HG02678 (cell line): ENCODE measurements around the gene LSAMP.
A peak's percentile ranks its signal among the peaks of the same experiment; 100 is the strongest.

ENCODE experiments used
- ATAC-seq: cut with Tn5 transposase; IDR thresholded peaks from one replicate; pipeline ENCODE4 v1.9.1; 2021; ENCODE audit warnings: mild to moderate bottlenecking, moderate library complexity; ENCODE audit not compliant: unreplicated experiment

Gene LSAMP

GRCh38 chr3:116374901-116375300, 70.4 kb downstream of the LSAMP start:
- no peak for ATAC-seq

- ATAC-seq, result no peak
Observed at GRCh38 chr3:116367761-116368395, 77.4 kb downstream of the LSAMP start.

- ATAC-seq, result no peak
Observed at GRCh38 chr3:116356056-116356455, 89.2 kb downstream of the LSAMP start.

- no peak for ATAC-seq
Observed at GRCh38 chr3:116354382-116354781, 90.9 kb downstream of the LSAMP start.

GRCh38 chr3:116350119-116350733, 95.1 kb downstream of the LSAMP start:
- no peak for ATAC-seq

- no peak for ATAC-seq
Observed at GRCh38 chr3:116348216-116348615, 97.1 kb downstream of the LSAMP start.

- ATAC-seq, result no peak
Observed at GRCh38 chr3:116342499-116342898, 102.8 kb downstream of the LSAMP start.

- peak; percentile 44 for ATAC-seq
Observed at GRCh38 chr3:116341899-116342298, 103.4 kb downstream of the LSAMP start.

- no peak for ATAC-seq
Observed at GRCh38 chr3:116341381-116341780, 103.9 kb downstream of the LSAMP start.

GRCh38 chr3:116340680-116341216, 104.5 kb downstream of the LSAMP start:
- no peak for ATAC-seq

GRCh38 chr3:116339441-116340028, 105.8 kb downstream of the LSAMP start:
- ATAC-seq, result no peak

- no peak for ATAC-seq
Observed at GRCh38 chr3:116338713-116339112, 106.6 kb downstream of the LSAMP start.

GRCh38 chr3:116337229-116337628, 108.1 kb downstream of the LSAMP start:
- ATAC-seq, result no peak

- no peak for ATAC-seq
Observed at GRCh38 chr3:116331380-116331779, 113.9 kb downstream of the LSAMP start.

- no peak for ATAC-seq
Observed at GRCh38 chr3:116322750-116323375, 122.4 kb downstream of the LSAMP start.

- no peak for ATAC-seq
Observed at GRCh38 chr3:116318370-116318769, 126.9 kb downstream of the LSAMP start.

GRCh38 chr3:116316771-116317170, 128.5 kb downstream of the LSAMP start:
- no peak for ATAC-seq

- ATAC-seq, result no peak
Observed at GRCh38 chr3:116314476-116314875, 130.8 kb downstream of the LSAMP start.

GRCh38 chr3:116306720-116307119, 138.6 kb downstream of the LSAMP start:
- ATAC-seq, result no peak

GRCh38 chr3:116306149-116306548, 139.1 kb downstream of the LSAMP start:
- no peak for ATAC-seq

- ATAC-seq, result no peak
Observed at GRCh38 chr3:116302087-116302747, 143.1 kb downstream of the LSAMP start.
